HCT116 (cell line): ENCODE results near the gene PACRG. TPM values are rescaled to one million over a fixed set of nuclear protein-coding genes. Genes with fewer than 3 reads are reported as not detected.

Experiments used
- ATAC-seq: fragments of 200-7000 bp; cut with Tn5 transposase; 2 replicates; pipeline ENCODE4 v1.9.1; 2020; ENCODE audit warnings: mild to moderate bottlenecking, moderate library complexity
- BruUV-seq: library from RNA; stranded (reverse); fragments of 400-500 nt; replicated peaks from 2 replicates; lab custom pipeline; 2021; lab: Mats Ljungman, UMichigan
- CTCF ChIA-PET: fragments of 300-600 bp; sonication (Branson Sonifier 250); formaldehyde crosslinking; loops from one replicate; lab custom pipeline; 2021; ENCODE audit warnings: antibody characterized with exemption; lab: Charles Lee
- POLR2A ChIA-PET: fragments of 300-600, 350-600 bp; sonication (Branson Sonifier 250); formaldehyde crosslinking; loops from one replicate; lab custom pipeline; 2021; ENCODE audit warnings: antibody characterized with exemption; lab: Charles Lee
- RAD21 ChIA-PET, 2 experiments: fragments of 300-600 bp; sonication (Branson Sonifier 250); formaldehyde crosslinking; loops; one replicate each; lab custom pipeline; 2023; ENCODE audit warnings: low total read pairs in 2 of 2; ENCODE audit not compliant: uncharacterized antibody in 2 of 2, unreplicated experiment in 2 of 2, low non-redundant PET in 1 of 2; lab: Charles Lee
- DNase-seq: peaks from one replicate; pipeline ENCODE4 v3.0.0-alpha.2; 2010; ENCODE audit warnings: low read depth, low spot score
- H2AFZ ChIP-seq: fragments of 200-600 bp; shearing (Covaris generic), sonication (generic); 2 replicates; pipeline ENCODE4 v1.6.1; 2017; ENCODE audit warnings: low read depth, mixed run types, mixed read lengths, antibody characterized with exemption, low read length; ENCODE audit not compliant: poor library complexity, severe bottlenecking
- H3K27ac ChIP-seq: 2 replicates; pipeline ENCODE4 v1.5.1; 2012; ENCODE audit warnings: low read depth, low read length
- H3K27me3 ChIP-seq: fragments of 200-600 bp; sonication (generic); 2 replicates; pipeline ENCODE4 v1.6.1; 2016; ENCODE audit warnings: mixed run types, low read length, mixed read lengths; ENCODE audit not compliant: insufficient read depth
- H3K36me3 ChIP-seq, 2 experiments: fragments of 200-500 bp in 1 of 2; fragments of 200-600 bp in 1 of 2; sonication (Bioruptor generic) in 1 of 2; sonication (generic) in 1 of 2; 2 replicates each; pipeline versions ENCODE4 v1.5.1 to v1.6.1; 2014 to 2016; ENCODE audit warnings: low read length in 2 of 2, inconsistent platforms in 1 of 2, mixed read lengths in 1 of 2, mixed run types in 1 of 2; ENCODE audit not compliant: insufficient read depth in 2 of 2, control insufficient read depth in 1 of 2
- H3K4me1 ChIP-seq, 2 experiments: fragments of 200-600 bp in 1 of 2; sonication (generic) in 1 of 2; 2 replicates each; pipeline versions ENCODE4 v1.5.1 to v1.6.1; 2012 to 2017; ENCODE audit warnings: low read length in 2 of 2, inconsistent platforms in 1 of 2, mild to moderate bottlenecking in 1 of 2, mixed read lengths in 1 of 2, mixed run types in 1 of 2, moderate library complexity in 1 of 2; ENCODE audit not compliant: insufficient read depth in 2 of 2, control insufficient read depth in 1 of 2
- H3K4me2 ChIP-seq: fragments of 200-600 bp; sonication (generic); 2 replicates; pipeline ENCODE4 v1.6.1; 2017; ENCODE audit warnings: mixed run types, low read length, mixed read lengths
- H3K4me3 ChIP-seq, 2 experiments: fragments of 200-600 bp in 1 of 2; sonication (generic) in 1 of 2; replicated peaks in 1 of 2; 2 replicates each; pipeline ENCODE4 v1.5.1; 2011 to 2016; ENCODE audit warnings: low read length in 2 of 2, control low read depth in 1 of 2, low read depth in 1 of 2, mild to moderate bottlenecking in 1 of 2, mixed read lengths in 1 of 2, mixed run types in 1 of 2
- H3K79me2 ChIP-seq: fragments of 200-600 bp; sonication (generic); 2 replicates; pipeline ENCODE4 v1.6.1; 2017; ENCODE audit warnings: mild to moderate bottlenecking, mixed run types, low read length, moderate library complexity, mixed read lengths; ENCODE audit not compliant: insufficient read depth
- H3K9ac ChIP-seq: fragments of 200-600 bp; sonication (generic); 2 replicates; pipeline ENCODE4 v1.6.1; 2016; ENCODE audit warnings: low read length, mixed read lengths
- H3K9me2 ChIP-seq: fragments of 200-600 bp; sonication (generic), shearing (Covaris generic); 2 replicates; pipeline ENCODE4 v1.6.1; 2017; ENCODE audit warnings: mixed run types, mild to moderate bottlenecking, moderate library complexity; ENCODE audit not compliant: insufficient read depth
- H3K9me3 ChIP-seq, 2 experiments: fragments of 200-500 bp in 1 of 2; fragments of 200-600 bp in 1 of 2; sonication (Bioruptor generic) in 1 of 2; sonication (generic) in 1 of 2; 2 replicates each; pipeline ENCODE4 v1.6.1; 2014 to 2017; ENCODE audit warnings: low read length in 2 of 2, mixed read lengths in 2 of 2, inconsistent platforms in 1 of 2, low read depth in 1 of 2, mild to moderate bottlenecking in 1 of 2, mixed run types in 1 of 2, moderate library complexity in 1 of 2; ENCODE audit not compliant: control insufficient read depth in 1 of 2, insufficient read depth in 1 of 2
- H4K20me1 ChIP-seq: fragments of 200-600 bp; sonication (generic), shearing (Covaris generic); 2 replicates; pipeline ENCODE4 v1.6.1; 2017; ENCODE audit warnings: mixed run types, mild to moderate bottlenecking, moderate library complexity; ENCODE audit not compliant: insufficient read depth
- CEBPB ChIP-seq: IDR thresholded peaks from 2 replicates; pipeline ENCODE4 v1.6.1; 2012; ENCODE audit warnings: low read depth
- EGR1 ChIP-seq: IDR thresholded peaks from 2 replicates; pipeline ENCODE4 v1.6.1; 2012; ENCODE audit warnings: low read depth
- FOSL1 ChIP-seq: IDR thresholded peaks from 2 replicates; pipeline ENCODE4 v1.6.1; 2012; ENCODE audit warnings: low read depth
- JUND ChIP-seq: IDR thresholded peaks from 2 replicates; pipeline ENCODE4 v1.6.1; 2012
- TCF7L2 ChIP-seq: IDR thresholded peaks from 2 replicates; pipeline ENCODE4 v1.7.0; 2011; ENCODE audit warnings: borderline replicate concordance, inconsistent platforms; ENCODE audit not compliant: insufficient read depth, insufficient read length; ENCODE audit errors: extremely low read depth
- ZFX ChIP-seq: fragments of 450-650 bp; IDR thresholded peaks from 2 replicates; pipeline ENCODE4 v1.6.1; 2017
- intact Hi-C: fragments of 100-400 bp; cut with micrococcal nuclease; formaldehyde crosslinking; loops from 2 replicates; pipeline ENCODE4 v1.10.0; 2022
- total RNA-seq: library from RNA; stranded (reverse); gene quantifications from one replicate; pipeline ENCODE4 v1.2.1, GENCODE V29; 2021; ENCODE audit not compliant: unreplicated experiment
- TF ChIP-seq, protein P1 (sequence below): IDR thresholded peaks from 2 replicates; pipeline ENCODE4 v1.6.1; 2011; ENCODE audit warnings: mild to moderate bottlenecking, low read length, moderate library complexity; ENCODE audit not compliant: insufficient replicate concordance; ENCODE audit errors: extremely low read depth
- TF ChIP-seq, protein P2 (sequence below): IDR thresholded peaks from 2 replicates; pipeline ENCODE4 v1.6.1; 2012
- TF ChIP-seq, protein P3 (sequence below), 3 experiments: fragments of 200-600 bp in 1 of 3; sonication (generic) in 1 of 3; IDR thresholded peaks in 2 of 3; conservative IDR thresholded peaks in 1 of 3; 2 replicates each; pipeline ENCODE4 v1.5.1; 2012 to 2017; ENCODE audit warnings: low read depth in 2 of 3, low read length in 2 of 3, antibody characterized with exemption in 1 of 3, borderline replicate concordance in 1 of 3, control low read depth in 1 of 3, mild to moderate bottlenecking in 1 of 3, mixed read lengths in 1 of 3, mixed run types in 1 of 3, moderate library complexity in 1 of 3; ENCODE audit not compliant: insufficient read depth in 1 of 3

PACRG gene
- total RNA-seq, 1 experiment from 2014 or later = 0.71 TPM

DNA sequence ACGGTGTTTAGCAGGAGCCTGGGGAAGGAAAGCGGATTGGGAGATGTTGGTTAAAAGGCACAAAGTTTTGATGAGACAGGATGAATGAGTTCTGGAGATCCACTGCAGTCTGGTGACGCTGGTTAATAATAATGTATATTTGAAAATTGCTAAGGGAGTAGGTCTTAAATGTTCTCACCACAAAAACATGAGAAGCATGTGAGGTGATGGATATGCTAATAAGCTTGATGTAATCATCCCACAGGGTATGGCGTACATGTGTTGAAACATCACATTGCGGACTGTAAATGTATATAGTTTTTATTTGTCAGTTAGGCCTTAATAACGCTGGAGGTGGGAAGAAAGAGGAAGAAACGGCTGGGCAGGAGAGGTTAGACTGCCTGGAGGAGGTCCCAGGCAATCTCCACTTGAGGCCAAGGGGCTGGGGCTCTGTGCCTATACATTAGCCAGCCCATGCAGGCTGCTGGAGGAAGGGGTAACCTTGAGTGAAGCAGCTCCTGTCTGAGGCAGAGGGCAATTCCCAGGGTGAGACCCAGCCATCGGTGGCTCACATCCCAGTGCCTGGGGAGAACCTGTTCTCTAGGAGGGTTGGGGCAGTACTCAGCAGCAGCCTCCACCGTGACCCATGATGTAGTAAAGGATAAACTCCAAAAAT, 498.5 kb downstream of the PACRG start (continued):
- TF ChIP-seq TCF7L2 (no peak), JUND (no peak), CEBPB (no peak), ZFX (no peak)
- TF ChIP-seq, protein P1, sequence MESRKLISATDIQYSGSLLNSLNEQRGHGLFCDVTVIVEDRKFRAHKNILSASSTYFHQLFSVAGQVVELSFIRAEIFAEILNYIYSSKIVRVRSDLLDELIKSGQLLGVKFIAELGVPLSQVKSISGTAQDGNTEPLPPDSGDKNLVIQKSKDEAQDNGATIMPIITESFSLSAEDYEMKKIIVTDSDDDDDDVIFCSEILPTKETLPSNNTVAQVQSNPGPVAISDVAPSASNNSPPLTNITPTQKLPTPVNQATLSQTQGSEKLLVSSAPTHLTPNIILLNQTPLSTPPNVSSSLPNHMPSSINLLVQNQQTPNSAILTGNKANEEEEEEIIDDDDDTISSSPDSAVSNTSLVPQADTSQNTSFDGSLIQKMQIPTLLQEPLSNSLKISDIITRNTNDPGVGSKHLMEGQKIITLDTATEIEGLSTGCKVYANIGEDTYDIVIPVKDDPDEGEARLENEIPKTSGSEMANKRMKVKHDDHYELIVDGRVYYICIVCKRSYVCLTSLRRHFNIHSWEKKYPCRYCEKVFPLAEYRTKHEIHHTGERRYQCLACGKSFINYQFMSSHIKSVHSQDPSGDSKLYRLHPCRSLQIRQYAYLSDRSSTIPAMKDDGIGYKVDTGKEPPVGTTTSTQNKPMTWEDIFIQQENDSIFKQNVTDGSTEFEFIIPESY = no peak
- TF ChIP-seq, all 23 proteins: peak for 0

DNA sequence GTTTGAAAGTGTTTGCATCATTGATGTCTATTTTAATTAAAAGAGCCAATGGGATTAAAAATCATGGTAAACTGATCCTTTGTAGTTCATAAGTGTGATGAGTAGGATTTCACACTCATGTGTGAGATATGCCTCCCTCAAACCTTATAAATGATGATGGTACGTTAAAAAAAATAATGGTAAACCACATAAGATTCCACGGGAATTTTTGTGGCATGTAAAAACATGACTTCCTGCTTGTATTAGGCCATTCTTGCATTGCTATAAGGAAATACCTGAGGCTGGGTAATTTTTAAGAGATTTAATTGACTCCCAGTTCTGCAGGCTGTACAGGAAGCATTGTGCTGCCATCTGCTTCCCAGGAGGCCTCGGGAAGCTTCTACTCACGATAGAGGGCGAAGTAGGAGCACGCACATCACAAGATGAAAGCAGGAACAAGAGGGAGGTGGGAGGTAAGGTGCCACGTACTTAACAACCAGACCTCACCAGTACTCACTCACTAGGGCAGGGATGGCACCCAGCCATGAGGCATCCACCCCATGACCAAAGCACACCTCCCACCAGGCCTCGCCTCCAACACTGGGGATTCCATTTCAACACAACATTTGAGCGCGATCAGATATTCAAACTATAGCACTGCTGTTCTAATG, 499.2 kb downstream of the PACRG start:
- Histone ChIP-seq H3K27ac (no peak overlapping the region), H3K79me2 (no peaks in the 10 kb centered on the region), H3K4me1 (no peaks in the 10 kb centered on the region), H3K9ac (no peak overlapping the region), H3K9me3 (no peaks in the 10 kb centered on the region), H3K4me3 (no peak overlapping the region), H3K4me2 (no peak overlapping the region), H3K27me3 (no peaks in the 10 kb centered on the region), H3K36me3 (no peaks in the 10 kb centered on the region), H2AFZ (no peak overlapping the region), H3K9me2 (no peaks in the 10 kb centered on the region), H4K20me1 (no peaks in the 10 kb centered on the region)
- intact Hi-C loops = no loop called here
- ChIA-PET RAD21 (no interaction called here), CTCF (no interaction called here), POLR2A (no interaction called here)
- ATAC-seq (no peak), DNase-seq (no peak)
- TF ChIP-seq, protein P2, sequence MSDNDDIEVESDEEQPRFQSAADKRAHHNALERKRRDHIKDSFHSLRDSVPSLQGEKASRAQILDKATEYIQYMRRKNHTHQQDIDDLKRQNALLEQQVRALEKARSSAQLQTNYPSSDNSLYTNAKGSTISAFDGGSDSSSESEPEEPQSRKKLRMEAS = no peak
- TF ChIP-seq, protein P3, sequence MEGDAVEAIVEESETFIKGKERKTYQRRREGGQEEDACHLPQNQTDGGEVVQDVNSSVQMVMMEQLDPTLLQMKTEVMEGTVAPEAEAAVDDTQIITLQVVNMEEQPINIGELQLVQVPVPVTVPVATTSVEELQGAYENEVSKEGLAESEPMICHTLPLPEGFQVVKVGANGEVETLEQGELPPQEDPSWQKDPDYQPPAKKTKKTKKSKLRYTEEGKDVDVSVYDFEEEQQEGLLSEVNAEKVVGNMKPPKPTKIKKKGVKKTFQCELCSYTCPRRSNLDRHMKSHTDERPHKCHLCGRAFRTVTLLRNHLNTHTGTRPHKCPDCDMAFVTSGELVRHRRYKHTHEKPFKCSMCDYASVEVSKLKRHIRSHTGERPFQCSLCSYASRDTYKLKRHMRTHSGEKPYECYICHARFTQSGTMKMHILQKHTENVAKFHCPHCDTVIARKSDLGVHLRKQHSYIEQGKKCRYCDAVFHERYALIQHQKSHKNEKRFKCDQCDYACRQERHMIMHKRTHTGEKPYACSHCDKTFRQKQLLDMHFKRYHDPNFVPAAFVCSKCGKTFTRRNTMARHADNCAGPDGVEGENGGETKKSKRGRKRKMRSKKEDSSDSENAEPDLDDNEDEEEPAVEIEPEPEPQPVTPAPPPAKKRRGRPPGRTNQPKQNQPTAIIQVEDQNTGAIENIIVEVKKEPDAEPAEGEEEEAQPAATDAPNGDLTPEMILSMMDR (IDR thresholded peaks at IDR 0.05 in 2 of 3, conservative IDR thresholded peaks at IDR 0.05 in 1 of 3; ENCODE audit: borderline replicate concordance in 1 of 3, insufficient read depth in 1 of 3, low read depth in 2 of 3, low read length in 2 of 3) = no peak
- TF ChIP-seq FOSL1 (no peak), EGR1 (no peak)
- BruUV-seq = no TSS peak
